Peyer's patch (tissue), 4 donors: ENCODE data around the gene NDOR1. TPM values are rescaled to one million over a fixed set of nuclear protein-coding genes. Genes with fewer than 3 reads are reported as not detected.

ENCODE experiments used
- DNase-seq, 3 donors: peaks; one replicate each; pipeline ENCODE4 v3.0.0-alpha.2; 2017 to 2019
- H3K27ac ChIP-seq, 4 donors: fragments of 200-600 bp; sonication (generic); one replicate each; pipeline ENCODE4 v1.5.1; 2016 to 2019
- H3K27me3 ChIP-seq, 2 donors: fragments of 200-600 bp; sonication (generic); one replicate each; pipeline ENCODE4 v1.5.1; 2019
- H3K36me3 ChIP-seq, 3 donors: fragments of 200-600 bp; sonication (generic); one replicate each; pipeline ENCODE4 v1.5.1; 2016 to 2019
- H3K4me1 ChIP-seq, 4 donors: fragments of 200-600 bp; sonication (generic); one replicate each; pipeline ENCODE4 v1.5.1; 2016 to 2019
- H3K4me3 ChIP-seq, 4 donors: fragments of 200-600 bp; sonication (generic); 1 replicate in 3 of 4; 2 replicates in 1 of 4; pipeline ENCODE4 v1.5.1; 2016 to 2019; ENCODE audit warnings: mild to moderate bottlenecking in 1 of 4
- H3K9me3 ChIP-seq, 4 donors: fragments of 200-600 bp; sonication (generic); one replicate each; pipeline ENCODE4 v1.5.1; 2016 to 2019; ENCODE audit warnings: mild to moderate bottlenecking in 1 of 4
- POLR2A ChIP-seq, 2 donors: fragments of 450-650 bp; IDR thresholded peaks; one replicate each; pipeline ENCODE4 v1.5.1; 2017; ENCODE audit warnings: antibody characterized with exemption in 2 of 2, mild to moderate bottlenecking in 2 of 2, moderate library complexity in 2 of 2
- total RNA-seq, 4 donors: library from RNA; depleted of rRNA; stranded (reverse); fragments of >200 nt; gene quantifications; one replicate each; pipeline ENCODE4 v1.1.0, GENCODE V29; 2016
- TF ChIP-seq, protein P1 (sequence below), 6 experiments: fragments of 450-650 bp in 4 of 6; fragments of 200-600 bp in 2 of 6; sonication (generic) in 1 of 6; IDR thresholded peaks; one replicate each; pipeline ENCODE4 v1.5.1; 2017 to 2019; ENCODE audit warnings: antibody characterized with exemption in 6 of 6, mild to moderate bottlenecking in 3 of 6, moderate library complexity in 1 of 6

NDOR1 gene
- total RNA-seq, 4 donors from 2014 or later: 16.3 to 39.2 (median 25.1) TPM

DNA sequence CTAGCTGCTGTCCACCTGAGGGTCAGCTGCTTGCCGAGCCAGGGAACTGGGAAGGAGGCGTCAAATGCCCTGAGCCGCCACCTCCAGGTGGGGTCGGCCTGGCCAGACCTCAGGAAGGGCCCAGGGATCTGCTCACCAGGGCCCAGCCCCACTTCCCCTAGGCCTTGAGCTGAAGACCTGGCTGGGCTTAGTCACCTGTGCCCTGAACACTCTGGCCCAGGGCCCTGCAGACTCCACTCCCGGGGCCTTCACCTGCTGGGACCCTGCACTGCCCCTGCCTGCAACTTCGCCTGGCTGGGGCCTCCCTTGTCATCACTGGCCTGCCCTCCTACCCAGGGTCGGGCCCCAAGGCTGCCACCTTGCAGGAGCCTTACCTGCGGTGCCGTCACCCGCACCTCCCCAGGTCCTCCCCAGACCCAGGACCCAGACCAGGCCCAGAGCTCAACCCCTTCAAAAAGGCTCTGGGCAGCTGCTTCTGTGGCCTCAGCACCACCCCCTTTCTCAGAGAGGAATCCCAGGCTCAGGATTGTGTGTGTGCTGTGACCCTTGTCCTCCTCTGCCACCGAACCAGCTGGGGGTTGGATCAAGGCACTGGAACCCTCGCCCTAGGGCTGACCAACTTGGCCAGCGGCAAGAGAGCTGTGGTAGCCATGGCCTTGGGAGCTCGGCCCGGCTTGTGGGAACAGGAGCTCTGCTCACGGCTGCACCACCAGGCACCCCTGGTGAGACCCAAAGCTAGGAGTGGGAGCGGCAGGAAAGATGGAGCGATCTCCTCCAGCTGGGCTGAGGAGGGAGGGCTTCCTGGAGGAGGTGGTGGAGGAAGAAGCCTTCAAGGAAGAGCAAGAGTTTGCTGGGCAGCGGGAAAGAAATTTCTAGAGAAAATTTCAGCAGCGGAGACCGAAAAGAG lies 48.5 kb downstream of the NDOR1 start:
- Histone ChIP-seq H3K36me3 (peaks cover 0 to 18% (median 0%) of the 10 kb centered on the region in 3 donors), H3K9me3 (no peaks in the 10 kb centered on the region), H3K4me3 (peak overlapping the region; percentile 96 to 100 (median 100)), H3K27ac (peak overlapping the region; percentile 81 to 96 (median 90)), H3K27me3 (no peaks in the 10 kb centered on the region), H3K4me1 (peaks cover 4 to 30% (median 12%) of the 10 kb centered on the region in 4 donors)
- peak in 1 of 3 donors; percentile 70 for DNase-seq
- TF ChIP-seq, protein P1, sequence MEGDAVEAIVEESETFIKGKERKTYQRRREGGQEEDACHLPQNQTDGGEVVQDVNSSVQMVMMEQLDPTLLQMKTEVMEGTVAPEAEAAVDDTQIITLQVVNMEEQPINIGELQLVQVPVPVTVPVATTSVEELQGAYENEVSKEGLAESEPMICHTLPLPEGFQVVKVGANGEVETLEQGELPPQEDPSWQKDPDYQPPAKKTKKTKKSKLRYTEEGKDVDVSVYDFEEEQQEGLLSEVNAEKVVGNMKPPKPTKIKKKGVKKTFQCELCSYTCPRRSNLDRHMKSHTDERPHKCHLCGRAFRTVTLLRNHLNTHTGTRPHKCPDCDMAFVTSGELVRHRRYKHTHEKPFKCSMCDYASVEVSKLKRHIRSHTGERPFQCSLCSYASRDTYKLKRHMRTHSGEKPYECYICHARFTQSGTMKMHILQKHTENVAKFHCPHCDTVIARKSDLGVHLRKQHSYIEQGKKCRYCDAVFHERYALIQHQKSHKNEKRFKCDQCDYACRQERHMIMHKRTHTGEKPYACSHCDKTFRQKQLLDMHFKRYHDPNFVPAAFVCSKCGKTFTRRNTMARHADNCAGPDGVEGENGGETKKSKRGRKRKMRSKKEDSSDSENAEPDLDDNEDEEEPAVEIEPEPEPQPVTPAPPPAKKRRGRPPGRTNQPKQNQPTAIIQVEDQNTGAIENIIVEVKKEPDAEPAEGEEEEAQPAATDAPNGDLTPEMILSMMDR (IDR thresholded peaks at IDR 0.05): no peak
- TF ChIP-seq POLR2A (IDR thresholded peaks at IDR 0.05): peak in 1 of 2 donors; percentile 41

DNA sequence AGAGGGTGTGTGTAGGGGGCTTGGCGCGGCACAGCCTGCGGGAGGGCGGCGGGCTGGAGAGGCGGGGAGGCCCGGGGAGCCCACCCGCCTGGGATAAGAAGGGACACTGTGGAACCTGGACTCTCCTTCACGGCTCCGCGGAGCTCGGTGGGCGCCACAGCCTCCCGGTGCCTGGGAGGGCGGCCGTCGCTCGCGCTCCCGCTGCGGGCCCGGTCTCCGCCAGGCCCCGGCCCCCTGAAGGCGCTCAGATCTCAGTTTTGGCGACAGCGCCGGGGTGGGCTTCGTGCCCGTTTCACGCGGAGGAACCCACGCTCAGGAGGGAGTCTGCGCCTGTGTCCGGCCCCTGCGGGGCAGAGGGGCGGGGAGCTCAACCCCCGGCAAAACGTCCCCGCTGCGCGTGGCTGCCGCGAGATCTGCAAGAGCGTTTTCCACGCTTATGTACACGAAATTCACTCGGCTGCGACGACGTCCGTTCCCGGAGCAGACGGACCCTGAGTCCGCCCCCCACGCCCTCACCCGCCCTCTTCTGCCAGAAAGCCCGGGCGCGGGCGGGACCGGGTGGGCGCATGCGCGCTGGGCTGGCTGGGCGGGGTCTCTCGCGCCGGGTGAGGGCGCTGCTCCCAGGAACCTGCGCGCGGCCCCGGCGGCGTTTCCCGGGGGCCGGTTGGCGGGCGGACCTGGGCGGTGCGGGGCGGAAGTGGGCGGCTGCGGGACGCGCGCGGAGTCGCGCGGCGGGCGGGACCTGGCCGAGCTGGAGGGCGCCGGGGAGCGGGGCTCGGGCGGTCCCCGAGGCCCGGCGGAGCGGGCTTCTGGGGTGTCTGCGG lies 49.3 kb downstream of the NDOR1 start, which contains the start of gene NELFB:
Gene NELFB (plus strand): TSS at position 704 of the 824 bp plus-strand sequence.
- H3K27me3 ChIP-seq: no peaks in the 10 kb centered on the region
- peak within 1 kb of the TSS; percentile 96 to 100 (median 100) for H3K4me3 ChIP-seq
- TF ChIP-seq POLR2A (IDR thresholded peaks at IDR 0.05): peak; percentile 74 to 94
- TF ChIP-seq, protein P1 (IDR thresholded peaks at IDR 0.05): peak in 2 of 6 experiments; percentile 10 to 17
- no peaks in the 10 kb centered on the region for H3K9me3 ChIP-seq
- peak; percentile 91 to 98 (median 96) for DNase-seq
- peaks cover 0 to 24% (median 0%) of the 10 kb centered on the region in 3 donors for H3K36me3 ChIP-seq
- H3K27ac ChIP-seq: peak within 1 kb of the TSS; percentile 81 to 96 (median 90)
- H3K4me1 ChIP-seq: peaks cover 4 to 30% (median 12%) of the 10 kb centered on the region in 4 donors

DNA sequence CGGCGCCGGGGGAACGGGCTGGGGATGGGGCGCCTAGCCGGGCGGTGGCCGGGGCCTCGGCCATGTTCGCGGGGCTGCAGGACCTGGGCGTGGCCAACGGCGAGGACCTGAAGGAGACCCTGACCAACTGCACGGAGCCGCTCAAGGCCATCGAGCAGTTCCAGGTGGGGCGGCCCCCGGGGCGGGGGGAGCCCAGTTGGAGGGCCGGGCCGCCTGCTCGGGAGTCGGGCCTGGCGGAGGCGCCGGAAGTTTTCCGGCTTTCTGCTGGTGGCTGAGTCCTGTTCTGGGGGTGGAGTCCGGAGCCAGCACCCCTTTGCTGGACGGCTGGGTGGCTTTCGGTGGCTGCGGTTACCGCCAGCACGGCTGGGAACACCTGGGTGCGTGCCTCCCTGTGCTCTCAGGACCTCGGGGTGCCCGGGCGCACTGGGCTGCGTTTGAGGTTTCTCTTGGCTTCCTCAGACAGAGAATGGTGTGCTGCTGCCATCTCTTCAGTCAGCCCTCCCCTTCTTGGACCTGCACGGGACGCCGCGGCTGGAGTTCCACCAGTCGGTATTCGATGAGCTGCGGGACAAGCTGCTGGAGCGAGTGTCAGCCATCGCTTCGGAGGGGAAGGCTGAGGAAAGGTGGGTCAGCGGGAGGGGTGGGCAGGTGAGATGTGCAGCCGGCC lies 50.1 kb downstream of the NDOR1 start:
- TF ChIP-seq POLR2A (IDR thresholded peaks at IDR 0.05): no peak
- TF ChIP-seq, protein P1 (IDR thresholded peaks at IDR 0.05): no peak
- DNase-seq: peak in 1 of 3 donors; percentile 39

DNA sequence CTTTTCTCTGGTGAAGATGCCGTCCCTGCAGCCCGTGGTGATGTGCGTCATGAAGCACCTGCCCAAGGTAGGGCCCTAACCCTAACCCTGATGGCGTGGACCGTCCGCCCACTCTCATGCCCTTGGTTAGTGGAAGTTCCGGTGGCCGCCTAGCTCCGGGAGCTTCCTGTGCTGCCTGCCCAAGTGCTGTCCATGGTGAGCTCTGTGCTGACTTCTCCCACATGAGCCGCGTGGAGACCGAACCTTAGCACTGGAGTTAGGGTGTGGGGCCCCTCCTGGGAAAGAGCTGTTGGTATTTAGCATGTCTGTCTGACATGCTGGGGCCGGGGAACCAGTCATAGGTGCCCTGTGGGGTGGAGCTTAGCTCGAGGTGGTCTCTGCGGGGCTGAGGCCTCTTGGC lies 50.9 kb downstream of the NDOR1 start:
- H3K36me3 ChIP-seq: peaks cover 0 to 24% (median 0%) of the 10 kb centered on the region in 3 donors
- TF ChIP-seq, protein P1 (IDR thresholded peaks at IDR 0.05): no peak
- no peak for TF ChIP-seq POLR2A (IDR thresholded peaks at IDR 0.05)
- peaks cover 4 to 30% (median 12%) of the 10 kb centered on the region in 4 donors for H3K4me1 ChIP-seq
- no peaks in the 10 kb centered on the region for H3K9me3 ChIP-seq
- no peaks in the 10 kb centered on the region for H3K27me3 ChIP-seq
- H3K27ac ChIP-seq: no peak overlapping the region
- H3K4me3 ChIP-seq: peak overlapping the region in 3 of 4 donors; percentile 100
- no peak for DNase-seq

More for the DNA sequence above, 50.1 kb downstream of the NDOR1 start:
- peaks cover 4 to 30% (median 12%) of the 10 kb centered on the region in 4 donors for H3K4me1 ChIP-seq
- H3K36me3 ChIP-seq: peaks cover 0 to 24% (median 0%) of the 10 kb centered on the region in 3 donors
- peak overlapping the region; percentile 81 to 96 (median 90) for H3K27ac ChIP-seq
- no peaks in the 10 kb centered on the region for H3K27me3 ChIP-seq
- H3K9me3 ChIP-seq: no peaks in the 10 kb centered on the region
- peak overlapping the region; percentile 96 to 100 (median 100) for H3K4me3 ChIP-seq

DNA sequence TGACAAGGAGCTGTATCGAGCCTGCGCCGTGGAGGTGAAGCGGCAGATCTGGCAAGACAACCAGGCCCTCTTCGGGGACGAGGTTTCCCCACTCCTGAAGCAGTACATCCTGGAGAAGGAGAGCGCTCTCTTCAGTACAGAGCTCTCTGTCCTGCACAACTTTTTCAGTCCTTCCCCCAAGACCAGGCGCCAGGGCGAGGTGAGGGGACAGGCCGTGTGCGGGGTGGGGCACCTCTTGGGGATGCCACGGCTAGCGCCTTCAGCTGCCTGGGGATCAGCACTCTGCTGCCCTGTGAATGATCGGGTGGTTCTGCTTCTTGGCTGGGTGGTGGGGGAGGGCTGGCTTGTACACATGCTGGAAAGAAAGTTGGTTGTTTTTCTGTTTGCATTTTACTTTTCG lies 51.4 kb downstream of the NDOR1 start:
- H3K9me3 ChIP-seq: no peaks in the 10 kb centered on the region
- H3K27ac ChIP-seq: no peak overlapping the region
- H3K4me3 ChIP-seq: no peak overlapping the region
- H3K27me3 ChIP-seq: no peaks in the 10 kb centered on the region
- H3K36me3 ChIP-seq: peaks cover 0 to 24% (median 0%) of the 10 kb centered on the region in 3 donors
- H3K4me1 ChIP-seq: peaks cover 4 to 30% (median 12%) of the 10 kb centered on the region in 4 donors
- no peak for TF ChIP-seq POLR2A (IDR thresholded peaks at IDR 0.05)
- TF ChIP-seq, protein P1 (IDR thresholded peaks at IDR 0.05): no peak
- no peak for DNase-seq
